ENCODE results near the gene WDR44.
A peak's percentile ranks its signal among the peaks of the same experiment; 100 is the strongest.
"Not testable (repeated sequence)": the region's sequence is repeated elsewhere in the genome, so short reads cannot be mapped to it uniquely, and the experiment has no call there.

Gene WDR44

DNA sequence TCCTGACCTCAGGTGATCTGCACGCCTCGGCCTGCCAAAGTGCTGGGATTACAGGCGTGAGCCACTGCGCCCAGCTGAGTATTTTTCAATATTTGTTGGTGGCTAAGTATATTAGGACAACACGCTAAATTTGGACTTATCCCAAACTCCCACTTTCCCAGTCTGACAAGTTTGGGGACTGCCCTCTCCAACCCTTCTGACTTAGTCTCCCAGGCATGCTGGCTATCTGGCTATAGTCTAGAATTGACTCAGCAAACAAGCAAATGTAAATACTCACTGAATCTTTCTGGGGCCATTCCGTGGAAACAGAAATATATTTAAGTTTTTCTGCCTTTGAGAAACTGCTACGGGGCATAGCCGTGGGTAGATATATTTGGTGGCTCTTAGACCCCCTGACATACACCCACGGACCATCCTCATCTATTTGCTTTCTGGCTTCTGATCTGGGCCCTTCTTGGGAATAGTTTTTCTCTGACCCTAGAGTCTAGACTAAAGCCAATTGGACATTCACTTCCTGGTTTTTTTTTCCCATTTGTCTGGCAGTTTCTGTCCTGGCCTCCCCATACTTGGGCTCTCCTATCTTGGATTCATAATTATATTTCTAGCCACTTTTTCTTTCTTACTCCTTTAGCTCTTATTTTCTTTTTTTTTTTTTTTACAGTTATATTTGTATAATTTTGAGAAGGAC is 138.5 kb downstream of the WDR44 start:
- DNase-seq = no peak

DNA sequence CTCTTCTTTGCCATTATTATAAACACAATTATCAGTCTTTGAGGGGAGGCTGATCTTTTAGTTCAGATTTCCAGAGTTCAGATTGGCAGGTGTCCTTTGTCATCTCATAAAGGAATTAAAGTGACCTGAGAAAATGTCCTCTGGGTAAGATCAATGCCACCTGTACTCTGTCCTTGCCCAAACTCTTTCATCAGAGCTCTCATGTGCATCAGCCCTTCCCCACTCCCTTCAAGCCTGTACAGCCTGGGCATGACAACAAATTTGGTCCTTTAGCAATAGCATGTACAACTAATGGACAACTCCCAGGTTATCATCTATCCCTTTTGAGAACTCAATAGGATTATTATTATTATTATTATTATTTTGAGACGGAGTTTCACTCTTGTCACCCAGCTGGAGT is 140.8 kb downstream of the WDR44 start:
- DNase-seq = not testable (repeated sequence)

DNA sequence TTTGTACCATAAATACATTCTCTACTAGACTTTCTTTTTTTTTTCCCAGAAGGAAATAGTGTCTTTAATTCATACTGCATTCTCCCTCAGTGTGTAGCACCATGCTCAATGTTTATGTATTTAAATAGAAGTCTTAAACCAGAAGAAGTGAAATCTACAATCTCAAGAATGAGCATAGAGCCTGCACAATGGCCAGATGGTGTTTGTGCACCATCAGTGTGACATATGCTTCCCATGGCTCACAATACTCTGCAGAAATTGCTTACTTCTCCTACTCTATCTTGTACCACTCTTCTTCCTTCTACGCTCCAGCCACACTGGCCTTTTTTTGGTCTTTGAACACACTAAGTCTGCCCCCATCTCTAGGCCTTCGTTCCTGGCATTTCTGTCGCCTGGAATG is 147.1 kb downstream of the WDR44 start:
- no peak for DNase-seq

DNA sequence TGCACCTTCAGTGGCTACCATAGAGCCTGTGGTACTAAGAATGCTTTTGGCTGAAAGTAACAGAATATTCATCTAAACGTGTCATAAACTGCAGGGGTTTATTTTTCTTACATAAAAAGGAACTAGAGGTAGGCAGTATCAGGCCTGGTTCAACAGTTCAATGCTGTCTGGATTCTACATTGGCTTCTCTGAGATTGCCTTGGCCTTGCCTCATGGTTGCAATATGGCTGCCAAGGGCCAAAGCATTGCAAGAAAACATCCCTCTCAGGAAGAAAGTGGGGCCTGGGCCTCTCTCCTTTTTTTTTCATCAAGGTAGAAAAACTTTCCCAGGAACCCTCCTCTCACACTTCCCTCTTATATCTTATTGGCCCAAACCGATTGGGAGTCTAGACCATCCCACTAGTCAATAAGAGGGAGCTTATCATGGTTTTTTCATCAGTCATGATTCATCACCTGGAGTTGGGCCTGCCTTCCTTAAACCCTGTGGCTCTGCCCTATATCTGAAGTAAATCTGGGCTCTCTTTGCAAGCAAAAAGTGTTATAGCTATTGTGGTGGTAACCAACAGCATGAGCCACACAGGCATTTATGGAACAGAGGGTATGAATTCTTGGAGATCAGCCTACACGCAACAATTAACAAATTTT is 147.9 kb downstream of the WDR44 start:
- DNase-seq = no peak

GRCh38 chrX:118495061-118495921 is 149.4 kb downstream of the WDR44 start, which contains the start of gene DOCK11:
TSS of gene DOCK11 (plus strand) at chrX:118495815. CDS start at chrX:118495972, 157 bp downstream.
- DNase-seq = peak; percentile 70

GRCh38 chrX:118495958-118496762 is 150.3 kb downstream of the WDR44 start:
- peak; percentile 63 for DNase-seq

DNA sequence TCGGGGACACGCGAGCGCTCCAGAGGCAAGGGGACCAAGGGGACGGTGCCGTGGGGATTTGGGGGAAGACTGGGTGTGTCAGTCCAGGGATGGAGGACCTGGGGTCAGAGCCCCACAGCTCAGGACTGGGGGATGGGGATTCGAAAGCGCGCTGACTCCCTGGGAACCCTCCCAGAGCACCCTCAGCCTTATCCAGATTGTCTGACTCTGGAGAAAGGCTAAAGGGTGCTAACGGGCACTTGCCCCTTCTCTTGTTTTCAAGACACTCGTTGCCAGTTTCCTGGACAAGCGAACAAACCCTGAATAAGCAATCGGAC is 150.8 kb downstream of the WDR44 start:
- peak; percentile 7 for DNase-seq

DNA sequence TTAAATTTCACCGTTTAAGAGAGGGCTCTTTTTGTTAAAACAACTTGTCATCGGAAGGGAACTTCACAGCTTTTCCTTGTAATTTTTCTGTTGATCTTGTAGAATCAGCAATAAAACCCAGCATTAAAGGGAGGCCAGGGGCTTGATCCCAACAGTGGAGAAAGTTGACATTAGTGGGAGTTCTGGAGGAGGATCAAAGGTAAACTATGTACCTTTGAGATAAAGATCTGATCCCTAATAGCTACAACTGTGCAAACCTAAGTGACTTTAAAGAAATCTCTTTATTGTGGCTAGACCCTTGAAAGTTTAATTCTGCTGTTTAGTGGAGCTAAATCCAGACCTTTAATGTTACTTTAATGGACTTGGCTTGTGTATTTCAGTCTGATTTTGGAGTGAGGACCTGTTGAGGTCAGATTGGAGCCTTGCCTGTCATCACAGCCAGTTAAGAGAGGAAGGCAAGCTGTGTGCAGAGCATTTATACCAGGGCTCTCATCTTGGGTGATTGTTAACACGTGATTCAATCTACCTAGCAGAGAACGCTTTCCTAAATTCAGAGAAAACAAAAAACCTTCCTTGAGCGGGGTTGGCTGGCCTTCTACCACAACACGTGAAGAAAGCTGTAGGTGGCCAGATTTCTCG is 151.4 kb downstream of the WDR44 start:
- no peak for DNase-seq

DNA sequence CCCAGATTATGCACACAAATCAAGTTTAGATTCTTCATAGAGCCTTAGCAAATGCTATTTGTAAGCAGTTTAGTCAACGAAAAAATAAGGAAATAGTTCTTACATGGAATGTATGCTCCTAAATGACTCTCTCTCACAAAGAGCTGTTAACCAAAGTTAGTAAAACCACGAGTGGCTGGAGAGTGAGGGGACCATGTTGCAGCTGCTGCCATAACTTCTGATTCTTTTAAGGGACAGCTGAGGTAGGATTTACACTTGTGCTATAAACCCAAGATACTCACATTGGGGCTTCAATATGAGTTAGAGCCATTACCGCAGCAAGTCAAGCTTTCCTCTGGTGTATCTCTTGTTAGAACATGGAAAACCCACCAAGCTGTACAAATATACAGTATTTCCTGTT is 152.4 kb downstream of the WDR44 start:
- no peak for DNase-seq

DNA sequence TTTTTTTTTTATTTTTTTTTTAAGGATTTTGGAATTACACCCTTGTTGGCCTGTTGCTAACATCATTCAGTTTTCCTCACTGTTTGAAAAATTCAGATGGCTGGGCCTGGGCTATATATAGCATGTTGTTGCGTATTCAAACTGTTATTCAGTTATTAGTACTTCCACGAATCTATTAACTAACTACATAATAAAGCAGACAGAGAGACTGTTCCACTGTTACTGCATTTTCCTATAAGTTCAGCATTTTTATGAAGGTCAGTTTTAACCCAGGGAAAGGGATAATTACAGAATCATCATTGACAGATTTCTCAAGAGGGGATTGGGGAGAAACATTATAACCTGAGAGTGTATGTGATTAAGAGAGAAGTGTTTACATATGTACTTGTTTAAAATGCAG is 152.8 kb downstream of the WDR44 start:
- no peak for DNase-seq

GRCh38 chrX:118499295-118499694 is 153.4 kb downstream of the WDR44 start:
- DNase-seq = no peak

All from activated CD4-positive, alpha-beta T cell treated with anti-CD3 and anti-CD28 coated beads for 1 hour (primary cell).